A673 (cell line): ENCODE measurements around the gene MED22. TPM values are rescaled to one million over a fixed set of nuclear protein-coding genes. Genes with fewer than 3 reads are reported as not detected.

ENCODE experiments used
- Bru-seq: library from RNA; stranded (reverse); fragments of 400-500 nt; gene quantifications from one replicate; lab custom pipeline; 2021; lab: Mats Ljungman, UMichigan
- BruChase-seq, 2 experiments: library from RNA; stranded (reverse); fragments of 400-500 nt; gene quantifications; one replicate each; lab custom pipeline; 2021; lab: Mats Ljungman, UMichigan
- BruUV-seq: library from RNA; stranded (reverse); fragments of 400-500 nt; replicated peaks from 2 replicates; lab custom pipeline; 2021; lab: Mats Ljungman, UMichigan
- CTCF ChIA-PET: fragments of 300-600 bp; sonication (Branson Sonifier 250); formaldehyde crosslinking; loops from one replicate; lab custom pipeline; 2022; ENCODE audit warnings: antibody characterized with exemption; lab: Charles Lee
- POLR2A ChIA-PET: fragments of 300-600 bp; sonication (Branson Sonifier 250); formaldehyde crosslinking; loops from one replicate; lab custom pipeline; 2022; ENCODE audit warnings: antibody characterized with exemption; ENCODE audit not compliant: low non-redundant PET; lab: Charles Lee
- DNase-seq: peaks from one replicate; pipeline ENCODE4 v3.0.0-alpha.2; 2015; ENCODE audit warnings: low spot score
- H3K27ac ChIP-seq: fragments of 200-600 bp; sonication (generic); 2 replicates; pipeline ENCODE4 v1.5.1; 2016; ENCODE audit warnings: mixed run types, low read depth, mild to moderate bottlenecking, mixed read lengths, antibody characterized with exemption, low read length; ENCODE audit not compliant: poor library complexity, severe bottlenecking
- H3K27me3 ChIP-seq: fragments of 200-600 bp; sonication (generic); replicated peaks from 2 replicates; pipeline ENCODE4 v1.6.1; 2017; ENCODE audit warnings: mixed run types, low read depth, mild to moderate bottlenecking, mixed read lengths, antibody characterized with exemption, low read length; ENCODE audit not compliant: insufficient read depth, poor library complexity
- H3K36me3 ChIP-seq: fragments of 200-600 bp; sonication (generic); 2 replicates; pipeline ENCODE4 v1.6.1; 2016; ENCODE audit warnings: mixed run types, mild to moderate bottlenecking, mixed read lengths, antibody characterized with exemption, low read length; ENCODE audit not compliant: insufficient read depth, poor library complexity, severe bottlenecking
- H3K4me1 ChIP-seq: fragments of 200-600 bp; sonication (generic); 2 replicates; pipeline ENCODE4 v1.6.1; 2017; ENCODE audit warnings: mixed run types, mild to moderate bottlenecking, mixed read lengths, antibody characterized with exemption, low read length; ENCODE audit not compliant: insufficient read depth, poor library complexity, severe bottlenecking
- H3K4me3 ChIP-seq: fragments of 200-600 bp; sonication (generic); 2 replicates; pipeline ENCODE4 v1.5.1; 2016; ENCODE audit warnings: low read depth, mixed run types, mild to moderate bottlenecking, mixed read lengths, low read length; ENCODE audit not compliant: poor library complexity, severe bottlenecking
- H3K9me3 ChIP-seq: fragments of 200-600 bp; sonication (generic); 2 replicates; pipeline ENCODE4 v1.6.1; 2016; ENCODE audit warnings: mixed run types, low read depth, mild to moderate bottlenecking, mixed read lengths, antibody characterized with exemption, low read length; ENCODE audit not compliant: poor library complexity, severe bottlenecking
- CTCF ChIP-seq: fragments of 300-800, 200-600 bp; sonication (generic); conservative IDR thresholded peaks from 2 replicates; pipeline ENCODE4 v1.5.1; 2017; ENCODE audit warnings: low read depth, mild to moderate bottlenecking, antibody characterized with exemption, low read length, moderate library complexity, mixed read lengths
- EZH2 ChIP-seq: fragments of 200-600 bp; sonication (generic); IDR thresholded peaks from 2 replicates; pipeline ENCODE4 v1.6.1; 2017; ENCODE audit warnings: borderline replicate concordance, low read depth, mild to moderate bottlenecking, mixed read lengths, antibody characterized with exemption, low read length; ENCODE audit not compliant: poor library complexity, severe bottlenecking
- intact Hi-C: fragments of 100-400 bp; cut with micrococcal nuclease; formaldehyde crosslinking; loops from one replicate; pipeline ENCODE4 v1.10.0; 2022; ENCODE audit not compliant: unreplicated experiment
- long read RNA-seq: library from polyadenylated mRNA; stranded (forward); transcript quantifications from one replicate; pipeline ENCODE4 v2.0.0, GENCODE V29; 2022
- total RNA-seq: library from RNA; stranded (reverse); gene quantifications from 2 replicates; pipeline ENCODE4 v1.2.3, GENCODE V29; 2021

The MED22 gene
- total RNA-seq (46.2 and 49.6 TPM in 2 replicates), Bru-seq, nascent RNA (percentile 72 among the genes with signal in this experiment), BruChase-seq, experiment 1, labeled RNA remaining after a 2-hour chase (percentile 88 among the genes with signal in this experiment), BruChase-seq, experiment 2, labeled RNA remaining after a 6-hour chase (percentile 86 among the genes with signal in this experiment)
- long read RNA-seq, transcript MED22-209 (4 exons, 3,867 nt) = major isoform, 55 of 79 reads
- long read RNA-seq, partial matches to known transcripts = 0 of 79 reads
- long read RNA-seq, other reads (novel, unspliced or antisense) = 19 of 79 reads

DNA sequence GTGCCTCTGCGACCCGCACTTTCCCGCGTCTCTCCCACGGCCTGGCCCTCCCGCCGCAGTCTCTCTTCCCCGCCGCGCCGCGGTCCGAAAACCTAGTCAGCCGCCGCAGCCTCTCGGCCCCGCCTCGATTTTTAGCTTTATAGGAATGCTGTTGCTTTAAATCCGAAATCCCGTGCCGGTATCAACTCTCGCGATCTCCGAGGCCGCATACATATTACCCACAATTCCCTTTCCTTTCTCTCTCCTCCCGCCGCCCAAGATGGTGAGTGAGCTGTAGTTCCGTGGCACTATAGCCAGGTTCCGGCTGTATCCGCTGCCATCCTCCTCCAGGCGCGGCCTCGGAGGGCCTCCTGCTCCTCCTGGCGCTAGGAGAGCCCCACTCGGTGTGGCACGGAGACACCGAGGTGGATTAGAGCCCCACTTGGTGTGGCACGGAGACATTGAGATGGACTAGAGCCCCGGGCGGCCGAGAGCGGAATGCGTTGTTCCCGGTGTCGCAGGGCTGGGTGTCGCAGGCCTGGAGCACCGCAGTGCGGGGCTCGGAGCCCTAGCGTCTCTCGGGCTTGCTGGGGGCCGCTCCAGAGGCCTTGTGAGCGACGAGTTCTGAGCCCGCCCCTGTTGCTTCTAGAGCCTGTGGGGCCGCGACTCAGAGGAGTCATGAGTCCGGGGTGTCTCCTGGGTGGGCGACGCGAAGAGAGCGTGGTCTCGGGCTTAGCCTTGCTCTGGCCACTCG is at the start of gene MED22, which contains the start of gene RPL7A:
Gene MED22 (minus strand): TSS at position 147 of the 733 bp plus-strand sequence. CDS start 1,469 bp downstream, outside the sequence.
Gene RPL7A (plus strand): TSS at position 234 of the 733 bp plus-strand sequence. CDS start 26 bp downstream, at position 260.
- TF ChIP-seq CTCF (no peak), EZH2 (no peak)
- peak within 1 kb of the TSS; percentile 98 for H3K4me3 ChIP-seq
- ChIA-PET POLR2A (interaction anchor here (0.5 to 0.8 kb wide), 8 partner anchors 19 to 405 kb away, joined by 3 to 15 read pairs (median 4); partner anchors contain the start of genes CACFD1 and GTF3C5), CTCF (no interaction called here)
- peaks cover 75% of the 10 kb centered on the region for H3K36me3 ChIP-seq
- no peaks in the 10 kb centered on the region for H3K9me3 ChIP-seq
- no peaks in the 10 kb centered on the region for H3K27me3 ChIP-seq
- H3K27ac ChIP-seq = peak within 1 kb of the TSS; percentile 99
- H3K4me1 ChIP-seq = peaks cover 19% of the 10 kb centered on the region
- DNase-seq = peak; percentile 97
- BruUV-seq = no TSS peak
- intact Hi-C loops = loop anchor here (1.0 kb wide), 1 partner anchor 12 kb away; the partner anchor contains the start of gene SURF6

DNA sequence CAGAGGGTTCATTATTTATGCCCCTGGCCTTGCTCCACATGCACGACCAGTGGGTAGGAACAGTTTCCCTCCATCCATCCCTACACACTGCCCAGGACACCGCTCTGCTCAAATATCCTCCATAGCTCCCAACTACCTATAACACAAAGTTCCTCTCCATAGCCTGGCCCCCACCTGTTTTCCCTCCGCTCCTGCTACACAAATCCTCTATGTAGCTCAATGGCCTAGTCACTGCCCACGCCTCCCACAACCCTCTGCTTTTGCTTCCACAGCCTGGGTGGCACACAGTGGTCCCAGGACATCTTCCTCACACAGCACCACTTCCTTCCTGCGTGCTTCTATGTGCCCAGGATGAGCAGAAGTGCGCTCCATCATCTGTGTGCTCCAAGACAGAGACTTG is 49.4 kb upstream of the MED22 start:
- ChIA-PET CTCF (no interaction called here), POLR2A (no interaction called here)
- no peak overlapping the region for H3K27ac ChIP-seq
- intact Hi-C loops = no loop called here
- no peaks in the 10 kb centered on the region for H3K36me3 ChIP-seq
- DNase-seq = no peak
- H3K27me3 ChIP-seq = peaks cover 19% of the 10 kb centered on the region
- TF ChIP-seq EZH2 (no peak), CTCF (no peak)
- H3K9me3 ChIP-seq = no peaks in the 10 kb centered on the region
- no peaks in the 10 kb centered on the region for H3K4me1 ChIP-seq
- no TSS peak for BruUV-seq
- no peak overlapping the region for H3K4me3 ChIP-seq

DNA sequence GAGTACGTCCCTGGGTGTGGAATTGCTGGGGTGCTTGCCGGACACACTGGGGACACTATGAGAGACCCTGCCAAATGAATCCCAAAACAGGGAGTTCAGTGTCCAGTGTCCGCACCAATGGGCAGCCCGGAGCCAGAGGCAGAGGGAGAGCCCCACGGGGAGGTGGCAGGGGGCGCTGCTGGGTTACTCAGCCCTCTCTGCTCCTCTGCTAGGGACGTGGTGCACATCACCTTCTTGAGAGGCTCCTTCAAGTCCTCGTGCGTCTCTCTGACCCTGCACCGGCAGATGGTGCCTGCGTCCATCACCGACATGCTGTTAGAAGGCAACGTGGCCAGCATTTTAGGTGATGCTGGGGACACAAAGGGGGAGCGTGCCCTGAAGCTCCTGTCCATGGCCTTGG is 49.0 kb upstream of the MED22 start:
- TF ChIP-seq EZH2 (no peak), CTCF (peak; percentile 57)
- no TSS peak for BruUV-seq
- Histone ChIP-seq H3K36me3 (no peaks in the 10 kb centered on the region), H3K27ac (no peak overlapping the region), H3K4me1 (no peaks in the 10 kb centered on the region), H3K27me3 (peaks cover 19% of the 10 kb centered on the region), H3K9me3 (no peaks in the 10 kb centered on the region), H3K4me3 (no peak overlapping the region)
- intact Hi-C loops = no loop called here
- no peak for DNase-seq
- CTCF ChIA-PET = no interaction called here
- POLR2A ChIA-PET = no interaction called here
